B cell (primary cell): ENCODE results near the gene RBM17. TPM values are rescaled to one million over a fixed set of nuclear protein-coding genes. Genes with fewer than 3 reads are reported as not detected.

ENCODE experiments used
- ATAC-seq: fragments of 200-7000 bp; cut with Tn5 transposase; one replicate; pipeline ENCODE4 v1.10.0; 2021; ENCODE audit warnings: low read depth, mild to moderate bottlenecking, moderate number of reproducible peaks, moderate library complexity
- CTCF ChIA-PET: fragments of 350-600 bp; sonication (Branson Sonifier 250); formaldehyde crosslinking; loops from one replicate; lab custom pipeline; 2021; ENCODE audit warnings: antibody characterized with exemption, inconsistent platforms; lab: Charles Lee
- POLR2A ChIA-PET: fragments of 350-600 bp; sonication (Branson Sonifier 250); formaldehyde crosslinking; loops from one replicate; lab custom pipeline; 2021; ENCODE audit warnings: antibody characterized with exemption; lab: Charles Lee
- DNase-seq: peaks from one replicate; pipeline ENCODE4 v3.0.0; 2013
- H2AFZ ChIP-seq: 2 replicates; pipeline ENCODE4 v1.6.1; 2012; ENCODE audit warnings: mild to moderate bottlenecking, low read depth, low read length; ENCODE audit not compliant: insufficient read depth, poor library complexity, severe bottlenecking
- H3K27ac ChIP-seq, 2 donors: 1 replicate in 1 of 2; 2 replicates in 1 of 2; pipeline ENCODE4 v1.5.1; 2012 to 2013; ENCODE audit warnings: low read length in 2 of 2, mild to moderate bottlenecking in 2 of 2, moderate library complexity in 1 of 2
- H3K27me3 ChIP-seq, 4 experiments: fragments of 200-600 bp in 1 of 4; sonication (generic) in 1 of 4; replicated peaks in 1 of 4; 1 replicate in 2 of 4; 2 replicates in 2 of 4; pipeline versions ENCODE4 v1.6.1 to v1.7.0; 2013 to 2016; ENCODE audit warnings: low read length in 3 of 4, mild to moderate bottlenecking in 2 of 4, mixed read lengths in 1 of 4, moderate library complexity in 1 of 4; ENCODE audit not compliant: insufficient read depth in 4 of 4, control insufficient read depth in 3 of 4; ENCODE audit errors: control extremely low read depth in 1 of 4
- H3K36me3 ChIP-seq, 2 experiments: replicated peaks in 1 of 2; 1 replicate in 1 of 2; 2 replicates in 1 of 2; pipeline versions ENCODE4 v1.6.1 to v1.7.1; 2013; ENCODE audit warnings: low read length in 1 of 2; ENCODE audit not compliant: insufficient read depth in 2 of 2, control insufficient read depth in 1 of 2; ENCODE audit errors: control extremely low read depth in 1 of 2, extremely low read depth in 1 of 2
- H3K4me1 ChIP-seq, 2 donors: fragments of 200-600 bp in 1 of 2; sonication (generic) in 1 of 2; 1 replicate in 1 of 2; 2 replicates in 1 of 2; pipeline versions ENCODE4 v1.5.1 to v1.6.1; 2013 to 2017; ENCODE audit warnings: low read length in 2 of 2; ENCODE audit not compliant: control insufficient read depth in 2 of 2, insufficient read depth in 2 of 2
- H3K4me2 ChIP-seq: replicated peaks from 2 replicates; pipeline ENCODE3; 2012; ENCODE audit warnings: mild to moderate bottlenecking, low read depth, low read length; ENCODE audit not compliant: poor library complexity, severe bottlenecking
- H3K4me3 ChIP-seq, 5 experiments: fragments of 200-600 bp in 1 of 5; sonication (generic) in 1 of 5; 1 replicate in 3 of 5; 2 replicates in 2 of 5; pipeline versions ENCODE4 v1.5.1 to v1.7.0; 2011 to 2016; ENCODE audit warnings: low read length in 4 of 5, mild to moderate bottlenecking in 4 of 5, low read depth in 2 of 5, control low read depth in 1 of 5, moderate library complexity in 1 of 5; ENCODE audit not compliant: insufficient read depth in 1 of 5; ENCODE audit errors: control extremely low read depth in 1 of 5, extremely low read depth in 1 of 5
- H3K79me2 ChIP-seq: fragments of 200-600 bp; sonication (generic); one replicate; pipeline ENCODE4 v1.6.0; 2016; ENCODE audit warnings: low read length; ENCODE audit not compliant: control insufficient read depth, insufficient read depth
- H3K9ac ChIP-seq: fragments of 200-600 bp; sonication (generic); 2 replicates; pipeline ENCODE4 v1.6.1; 2017; ENCODE audit warnings: mild to moderate bottlenecking, low read length, moderate library complexity
- H3K9me3 ChIP-seq, 3 donors: one replicate each; pipeline versions ENCODE4 v1.6.1 to v1.7.1; 2013; ENCODE audit warnings: low read length in 2 of 3; ENCODE audit not compliant: control insufficient read depth in 2 of 3, insufficient read depth in 1 of 3; ENCODE audit errors: control extremely low read depth in 1 of 3
- H4K20me1 ChIP-seq: 2 replicates; pipeline ENCODE4 v1.6.0; 2012; ENCODE audit warnings: mild to moderate bottlenecking, low read length; ENCODE audit not compliant: insufficient read depth, control insufficient read depth, poor library complexity, severe bottlenecking
- H3K27ac Mint-ChIP-seq: one replicate; pipeline ENCODE4 v1.8.0; 2021; ENCODE audit warnings: mixed read lengths
- H3K27me3 Mint-ChIP-seq: one replicate; pipeline ENCODE4 v1.8.0; 2021; ENCODE audit warnings: mixed read lengths
- H3K4me1 Mint-ChIP-seq: one replicate; pipeline ENCODE4 v1.8.0; 2021; ENCODE audit warnings: mixed read lengths
- H3K4me3 Mint-ChIP-seq: one replicate; pipeline ENCODE4 v1.8.0; 2021; ENCODE audit warnings: mixed read lengths
- H3K9me3 Mint-ChIP-seq: one replicate; pipeline ENCODE4 v1.8.0; 2022; ENCODE audit warnings: mixed read lengths; ENCODE audit not compliant: insufficient read depth
- EZH2 ChIP-seq: IDR thresholded peaks from 2 replicates; pipeline ENCODE4 v1.6.1; 2012; ENCODE audit warnings: borderline replicate concordance, low read depth, mild to moderate bottlenecking, moderate library complexity, low read length; ENCODE audit not compliant: insufficient read depth, poor library complexity, severe bottlenecking
- WGBS: methylation state at CpG from one replicate; pipeline ENCODE4 v1.1.5; 2013; ENCODE audit warnings: missing lambda C conversion rate; ENCODE audit not compliant: insufficient coverage; 5-methylcytosine and 5-hydroxymethylcytosine counted together
- intact Hi-C: fragments of 100-400 bp; cut with micrococcal nuclease; formaldehyde crosslinking; loops from one replicate; pipeline ENCODE4 v1.10.0; 2022
- polyA minus RNA-seq: library from RNA; depleted of rRNA, polyadenylated mRNA; stranded (reverse); fragments of >200 nt; gene quantifications from 2 replicates; pipeline ENCODE4 v1.2.3, GENCODE V29; 2012
- polyA plus RNA-seq: library from polyadenylated mRNA; depleted of rRNA; stranded (reverse); fragments of >200 nt; gene quantifications from 2 replicates; pipeline ENCODE4 v1.2.3, GENCODE V29; 2012
- total RNA-seq, 2 donors: library from RNA; stranded (reverse); fragments of 120-200 nt in 1 of 2; gene quantifications; 1 replicate in 1 of 2; 2 replicates in 1 of 2; pipeline versions ENCODE4 v1.2.3 to v1.2.4, GENCODE V29; 2013 to 2022
- TF ChIP-seq, protein P1 (sequence below): fragments of 200-600 bp; IDR thresholded peaks from one replicate; pipeline ENCODE4 v1.8.0; 2022; ENCODE audit warnings: antibody characterized with exemption, mild to moderate bottlenecking

The RBM17 gene, protein sequence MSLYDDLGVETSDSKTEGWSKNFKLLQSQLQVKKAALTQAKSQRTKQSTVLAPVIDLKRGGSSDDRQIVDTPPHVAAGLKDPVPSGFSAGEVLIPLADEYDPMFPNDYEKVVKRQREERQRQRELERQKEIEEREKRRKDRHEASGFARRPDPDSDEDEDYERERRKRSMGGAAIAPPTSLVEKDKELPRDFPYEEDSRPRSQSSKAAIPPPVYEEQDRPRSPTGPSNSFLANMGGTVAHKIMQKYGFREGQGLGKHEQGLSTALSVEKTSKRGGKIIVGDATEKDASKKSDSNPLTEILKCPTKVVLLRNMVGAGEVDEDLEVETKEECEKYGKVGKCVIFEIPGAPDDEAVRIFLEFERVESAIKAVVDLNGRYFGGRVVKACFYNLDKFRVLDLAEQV
- total RNA-seq (162 and 168 TPM in 2 replicates), polyA plus RNA-seq (34.7 and 48.2 TPM in 2 replicates), polyA minus RNA-seq (37.8 and 49.2 TPM in 2 replicates)
- 72.9 TPM for total RNA-seq (2013)

DNA sequence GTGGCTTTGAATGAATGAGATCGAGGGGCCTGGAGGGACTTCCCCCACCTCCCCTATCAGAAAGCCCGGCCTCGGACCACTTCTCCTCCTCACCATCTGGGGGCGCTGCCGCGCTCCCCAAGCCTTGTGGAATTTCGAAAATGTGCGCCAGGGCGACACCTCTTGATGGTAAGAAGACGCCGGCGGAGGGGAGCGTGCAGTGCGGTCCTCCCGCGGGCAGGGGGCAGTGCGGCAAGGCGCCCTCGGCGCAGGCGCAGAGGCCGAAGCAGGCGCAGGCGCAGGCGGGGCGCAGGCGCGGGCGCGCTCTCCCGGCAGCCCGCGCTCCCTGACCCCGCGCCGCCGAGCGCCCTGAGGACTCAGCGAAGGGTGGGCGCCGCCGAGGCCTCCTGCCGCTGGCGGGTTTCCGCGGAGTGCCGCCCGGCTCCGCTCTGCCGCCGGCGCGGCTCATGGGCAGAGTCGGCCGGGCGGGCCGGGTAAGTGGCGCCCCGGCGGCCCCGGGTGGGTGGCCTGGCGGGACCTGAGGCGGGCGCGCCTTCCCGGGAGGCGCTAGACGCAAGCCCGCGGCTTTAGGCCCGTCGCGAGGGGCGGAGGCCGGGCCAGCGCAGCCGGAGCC lies at the start of gene RBM17:
Gene RBM17, plus strand, starts transcription at position 314 of the 613 bp plus-strand sequence. CDS start 8,032 bp downstream, outside the sequence.
- Histone ChIP-seq H3K4me2 (peak within 1 kb of the TSS; percentile 93), H3K36me3 (no peaks in the 10 kb centered on the region), H3K9ac (peak within 1 kb of the TSS; percentile 80), H2AFZ (peak within 1 kb of the TSS; percentile 67), H3K9me3 (no peaks in the 10 kb centered on the region), H4K20me1 (peaks cover 29% of the 10 kb centered on the region), H3K4me3 (peak within 1 kb of the TSS; percentile 70 to 94 (median 77)), H3K27ac (peak within 1 kb of the TSS in 1 of 2 donors; percentile 78), H3K79me2 (peaks cover 49% of the 10 kb centered on the region), H3K27me3 (no peaks in the 10 kb centered on the region), H3K4me1 (peaks cover 41 to 43% of the 10 kb centered on the region in 2 donors)
- ChIA-PET CTCF (interaction anchor here (0.6 to 7.8 kb wide), 10 partner anchors 17 to 317 kb away, joined by 3 to 186 read pairs (median 20); no protein-coding TSS in a partner anchor), POLR2A (interaction anchor here (0.7 to 0.8 kb wide), 2 partner anchors 21 to 193 kb away, joined by 3 to 5 read pairs; no protein-coding TSS in a partner anchor)
- Mint-ChIP-seq H3K4me1 (peaks cover 63% of the 10 kb centered on the region), H3K27ac (peak within 1 kb of the TSS; percentile 92), H3K27me3 (no peaks in the 10 kb centered on the region), H3K4me3 (peak within 1 kb of the TSS; percentile 90), H3K9me3 (no peaks in the 10 kb centered on the region)
- peak; percentile 88 for ATAC-seq
- TF ChIP-seq, protein P1, sequence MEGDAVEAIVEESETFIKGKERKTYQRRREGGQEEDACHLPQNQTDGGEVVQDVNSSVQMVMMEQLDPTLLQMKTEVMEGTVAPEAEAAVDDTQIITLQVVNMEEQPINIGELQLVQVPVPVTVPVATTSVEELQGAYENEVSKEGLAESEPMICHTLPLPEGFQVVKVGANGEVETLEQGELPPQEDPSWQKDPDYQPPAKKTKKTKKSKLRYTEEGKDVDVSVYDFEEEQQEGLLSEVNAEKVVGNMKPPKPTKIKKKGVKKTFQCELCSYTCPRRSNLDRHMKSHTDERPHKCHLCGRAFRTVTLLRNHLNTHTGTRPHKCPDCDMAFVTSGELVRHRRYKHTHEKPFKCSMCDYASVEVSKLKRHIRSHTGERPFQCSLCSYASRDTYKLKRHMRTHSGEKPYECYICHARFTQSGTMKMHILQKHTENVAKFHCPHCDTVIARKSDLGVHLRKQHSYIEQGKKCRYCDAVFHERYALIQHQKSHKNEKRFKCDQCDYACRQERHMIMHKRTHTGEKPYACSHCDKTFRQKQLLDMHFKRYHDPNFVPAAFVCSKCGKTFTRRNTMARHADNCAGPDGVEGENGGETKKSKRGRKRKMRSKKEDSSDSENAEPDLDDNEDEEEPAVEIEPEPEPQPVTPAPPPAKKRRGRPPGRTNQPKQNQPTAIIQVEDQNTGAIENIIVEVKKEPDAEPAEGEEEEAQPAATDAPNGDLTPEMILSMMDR: peak; percentile 100
- TF ChIP-seq EZH2: no peak
- DNase-seq: peak; percentile 99
- intact Hi-C loops: loop anchor here (1.0 to 5.0 kb wide), 9 partner anchors 37 to 588 kb away; partner anchors contain the start of genes ANKRD16, PFKFB3 and TASOR2
- under 1% methylated on average over 74 of the region's 77 CpGs for WGBS
